ENCODE results near the gene PIAS1.

PIAS1 gene

GRCh38 chr15:68230157-68231100, 176.3 kb downstream of the PIAS1 start (continued):
- TF ChIP-seq FEZF1 (tag by site-specific recombination; IDR thresholded peaks at IDR 0.05) (no peak), KLF16 (tag by site-specific recombination; IDR thresholded peaks at IDR 0.05) (no peak), KLF1 (tag by site-specific recombination; IDR thresholded peaks at IDR 0.05) (no peak), BCL6B (tag by site-specific recombination; IDR thresholded peaks at IDR 0.05) (no peak), ZNF169 (tag by site-specific recombination; IDR thresholded peaks at IDR 0.05) (no peak)

GRCh38 chr15:68231102-68231818, 177.1 kb downstream of the PIAS1 start:
- H3K4me3 ChIP-seq (ENCODE audit: low read depth, low read length) = no peak overlapping the region
- no peak overlapping the region for H3K27ac ChIP-seq (ENCODE audit: extremely low read depth, low read depth, low read length)
- H3K9me3 ChIP-seq (ENCODE audit: control insufficient read depth, insufficient read depth, low read depth, low read length) = no peaks in the 10 kb centered on the region
- H3K36me3 ChIP-seq (ENCODE audit: control insufficient read depth in 2 of 2, insufficient read depth in 1 of 2, low read length in 2 of 2) = no peaks in the 10 kb centered on the region; a peak in 1 of 3 replicates
- peaks cover 4% of the 10 kb centered on the region; the same call in 1 of the 2 replicates for H3K4me1 ChIP-seq (ENCODE audit: control insufficient read depth, insufficient read depth, low read length)
- POLR2A ChIA-PET = interaction anchor here (0.7 to 1.2 kb wide), 3 partner anchors 46 to 1923 kb away, joined by 6 to 10 read pairs (median 8); partner anchors contain the start of gene FEM1B
- CTCF ChIA-PET = interaction anchor here (0.6 to 1.3 kb wide), 2 partner anchors 21 to 147 kb away, joined by 3 to 4 read pairs; no protein-coding TSS in a partner anchor
- TF ChIP-seq ZNF146 (tag by site-specific recombination; IDR thresholded peaks at IDR 0.05) = no peak
- no peak for TF ChIP-seq PRDM2 (tag by site-specific recombination; IDR thresholded peaks at IDR 0.05; ENCODE audit: borderline replicate concordance)
- TF ChIP-seq ZFP41 (tag by site-specific recombination; IDR thresholded peaks at IDR 0.05; ENCODE audit: borderline replicate concordance) = no peak
- no peak for TF ChIP-seq TCF7L2 (IDR thresholded peaks at IDR 0.05; ENCODE audit: borderline replicate concordance, low read depth, low read length)
- no peak for TF ChIP-seq ZNF24 (tag by site-specific recombination; IDR thresholded peaks at IDR 0.05)
- TF ChIP-seq ZBTB17 (tag by site-specific recombination; IDR thresholded peaks at IDR 0.05) = peak; percentile 56
- no peak for TF ChIP-seq ZNF37A (tag by site-specific recombination; IDR thresholded peaks at IDR 0.05)
- TF ChIP-seq ZNF843 (tag by site-specific recombination; IDR thresholded peaks at IDR 0.05) = no peak
- no peak for TF ChIP-seq ZFHX2 (tag by site-specific recombination; conservative IDR thresholded peaks at IDR 0.05)
- TF ChIP-seq ZNF664 (tag by site-specific recombination; IDR thresholded peaks at IDR 0.05) = no peak
- TF ChIP-seq REPIN1 (tag by site-specific recombination; IDR thresholded peaks at IDR 0.05; ENCODE audit: low read depth) = no peak
- TF ChIP-seq EGR2 (tag by site-specific recombination; IDR thresholded peaks at IDR 0.05; ENCODE audit: low read depth) = no peak
- no peak for TF ChIP-seq ZNF214 (tag by site-specific recombination; IDR thresholded peaks at IDR 0.05; ENCODE audit: borderline replicate concordance)
- no peak for TF ChIP-seq SCRT1 (tag by site-specific recombination; IDR thresholded peaks at IDR 0.05; ENCODE audit: borderline replicate concordance)
- no peak for TF ChIP-seq ZNF785 (tag by site-specific recombination; IDR thresholded peaks at IDR 0.05)
- no peak for TF ChIP-seq IKZF3 (tag by site-specific recombination; IDR thresholded peaks at IDR 0.05)
- TF ChIP-seq HOXC10 (CRISPR knock-in tag; IDR thresholded peaks at IDR 0.05) = no peak
- no peak for TF ChIP-seq GLI2 (tag by site-specific recombination; IDR thresholded peaks at IDR 0.05; ENCODE audit: borderline replicate concordance, low read depth)
- TF ChIP-seq ZSCAN16 (tag by site-specific recombination; IDR thresholded peaks at IDR 0.05) = peak; percentile 43; the same call in 1 of the 2 replicates
- no peak for TF ChIP-seq ZBTB10 (tag by site-specific recombination; IDR thresholded peaks at IDR 0.05)

All from HEK293 (cell line).